Thyroid gland (tissue), 4 donors: ENCODE data around the gene FBRSL1. TPM values are rescaled to one million over a fixed set of nuclear protein-coding genes. Genes with fewer than 3 reads are reported as not detected.

Experiments used
- DNase-seq, 2 donors: peaks; one replicate each; pipeline ENCODE4 v3.0.0-alpha.2; 2019
- H3K27ac ChIP-seq, 3 donors: fragments of 200-600 bp; sonication (generic); 1 replicate in 2 of 3; 2 replicates in 1 of 3; pipeline ENCODE4 v1.5.1; 2016 to 2019; ENCODE audit warnings: mild to moderate bottlenecking in 1 of 3, moderate library complexity in 1 of 3
- H3K27me3 ChIP-seq: fragments of 200-600 bp; sonication (generic); one replicate; pipeline ENCODE4 v1.5.1; 2019
- H3K36me3 ChIP-seq, 2 donors: fragments of 200-600 bp; sonication (generic); one replicate each; pipeline ENCODE4 v1.5.1; 2016 to 2019
- H3K4me1 ChIP-seq, 2 donors: fragments of 200-600 bp; sonication (generic); one replicate each; pipeline ENCODE4 v1.5.1; 2017 to 2019
- H3K4me3 ChIP-seq, 3 donors: fragments of 200-600 bp; sonication (generic); replicated peaks in 1 of 3; 1 replicate in 2 of 3; 2 replicates in 1 of 3; pipeline ENCODE4 v1.5.1; 2016; ENCODE audit warnings: mild to moderate bottlenecking in 1 of 3
- H3K9me3 ChIP-seq: fragments of 200-600 bp; sonication (generic); one replicate; pipeline ENCODE4 v1.5.1; 2017
- POLR2A ChIP-seq, 2 donors: fragments of 450-650 bp; IDR thresholded peaks; one replicate each; pipeline ENCODE4 v1.6.1; 2017; ENCODE audit warnings: antibody characterized with exemption in 2 of 2, mild to moderate bottlenecking in 2 of 2, moderate library complexity in 1 of 2
- WGBS, 2 donors: methylation state at CpG; one replicate each; pipeline ENCODE4 v1.1.5; 2017; 5-methylcytosine and 5-hydroxymethylcytosine counted together
- intact Hi-C: fragments of 100-400 bp; cut with DNase I; formaldehyde crosslinking; loops from one replicate; pipeline ENCODE4 v1.15.1; 2023
- total RNA-seq, 4 donors: library from RNA; depleted of rRNA; stranded (reverse); fragments of >200 nt; gene quantifications; one replicate each; pipeline ENCODE4 v1.2.3, GENCODE V29; 2016
- TF ChIP-seq, protein P1 (sequence below), 6 experiments: fragments of 200-600 bp in 3 of 6; fragments of 450-650 bp in 3 of 6; sonication (generic) in 3 of 6; IDR thresholded peaks; one replicate each; pipeline ENCODE4 v1.5.1; 2016 to 2019; ENCODE audit warnings: antibody characterized with exemption in 6 of 6, mild to moderate bottlenecking in 2 of 6, inconsistent platforms in 1 of 6, moderate library complexity in 1 of 6

The FBRSL1 gene
- total RNA-seq, 4 donors from 2014 or later = 9.2 to 19.7 (median 12.0) TPM

DNA sequence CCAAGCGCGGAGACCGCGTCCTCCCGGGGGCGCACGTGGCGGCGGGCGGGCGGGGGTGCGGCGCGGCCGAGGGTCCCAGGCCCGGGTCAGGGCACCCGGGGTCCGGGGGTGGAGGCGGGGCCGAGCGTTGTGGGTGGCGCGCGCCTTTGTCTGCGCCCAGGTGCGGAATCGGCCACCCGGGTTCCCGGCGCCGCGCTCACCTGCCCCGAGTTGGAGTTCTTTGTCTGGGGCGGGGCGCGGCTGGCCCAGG lies 70.3 kb downstream of the FBRSL1 start:
- no peak overlapping the region for H3K27ac ChIP-seq
- H3K4me1 ChIP-seq = peaks cover 10 to 21% of the 10 kb centered on the region in 2 donors
- H3K9me3 ChIP-seq = no peaks in the 10 kb centered on the region
- peak overlapping the region; percentile 15 to 39 (median 27) for H3K4me3 ChIP-seq
- peak in 1 of 2 donors; percentile 35 for DNase-seq
- H3K27me3 ChIP-seq = no peaks in the 10 kb centered on the region
- intact Hi-C loops = no loop called here
- no peaks in the 10 kb centered on the region for H3K36me3 ChIP-seq
- no peak for TF ChIP-seq POLR2A (IDR thresholded peaks at IDR 0.05)
- TF ChIP-seq, protein P1, sequence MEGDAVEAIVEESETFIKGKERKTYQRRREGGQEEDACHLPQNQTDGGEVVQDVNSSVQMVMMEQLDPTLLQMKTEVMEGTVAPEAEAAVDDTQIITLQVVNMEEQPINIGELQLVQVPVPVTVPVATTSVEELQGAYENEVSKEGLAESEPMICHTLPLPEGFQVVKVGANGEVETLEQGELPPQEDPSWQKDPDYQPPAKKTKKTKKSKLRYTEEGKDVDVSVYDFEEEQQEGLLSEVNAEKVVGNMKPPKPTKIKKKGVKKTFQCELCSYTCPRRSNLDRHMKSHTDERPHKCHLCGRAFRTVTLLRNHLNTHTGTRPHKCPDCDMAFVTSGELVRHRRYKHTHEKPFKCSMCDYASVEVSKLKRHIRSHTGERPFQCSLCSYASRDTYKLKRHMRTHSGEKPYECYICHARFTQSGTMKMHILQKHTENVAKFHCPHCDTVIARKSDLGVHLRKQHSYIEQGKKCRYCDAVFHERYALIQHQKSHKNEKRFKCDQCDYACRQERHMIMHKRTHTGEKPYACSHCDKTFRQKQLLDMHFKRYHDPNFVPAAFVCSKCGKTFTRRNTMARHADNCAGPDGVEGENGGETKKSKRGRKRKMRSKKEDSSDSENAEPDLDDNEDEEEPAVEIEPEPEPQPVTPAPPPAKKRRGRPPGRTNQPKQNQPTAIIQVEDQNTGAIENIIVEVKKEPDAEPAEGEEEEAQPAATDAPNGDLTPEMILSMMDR (IDR thresholded peaks at IDR 0.05) = no peak
- no CpG with 5 or more reads among the region's 36 CpGs for WGBS, 2 donors

DNA sequence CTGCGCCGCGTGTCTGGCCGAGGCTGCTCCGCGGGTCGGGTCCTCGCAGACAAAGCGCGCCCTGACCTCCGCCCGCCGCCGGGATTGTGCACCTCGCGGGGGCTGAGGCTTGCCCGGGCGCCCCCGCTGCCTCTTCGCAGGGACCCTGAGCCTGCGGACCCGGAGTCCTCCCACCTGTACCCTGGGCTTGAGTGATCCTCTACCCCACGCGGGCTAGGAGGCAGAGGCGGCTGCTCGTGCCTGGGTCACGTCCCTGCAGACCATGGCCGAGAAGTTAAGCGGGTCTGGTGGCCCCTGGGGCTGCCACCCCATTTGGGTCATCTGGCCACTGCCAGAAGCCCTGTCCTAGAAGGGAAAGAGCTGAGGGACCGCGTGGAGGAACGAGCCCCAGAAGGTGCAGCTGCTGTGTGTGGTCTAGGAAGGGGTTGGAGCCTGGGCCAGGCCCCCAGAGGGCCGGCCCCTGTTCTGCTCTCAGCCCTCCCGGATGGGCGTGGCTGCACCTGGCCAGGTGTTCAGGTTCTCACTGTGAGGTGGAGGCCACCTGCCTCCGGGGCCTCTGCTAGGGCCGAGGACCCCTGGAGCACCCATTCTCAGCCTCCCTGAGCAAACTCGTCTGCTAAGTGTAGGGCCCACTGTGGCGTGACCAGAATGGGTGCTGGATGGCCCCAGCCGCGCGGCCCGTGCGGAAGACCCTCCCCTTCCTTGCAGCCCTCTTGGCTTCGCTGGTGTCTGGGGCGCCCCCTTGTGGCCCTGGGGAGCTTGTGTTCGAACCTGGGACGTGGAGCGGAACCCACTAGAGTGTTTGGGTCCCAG lies 70.9 kb downstream of the FBRSL1 start:
- Histone ChIP-seq H3K27ac (no peak overlapping the region), H3K9me3 (no peaks in the 10 kb centered on the region), H3K27me3 (no peaks in the 10 kb centered on the region), H3K4me3 (peak overlapping the region in 2 of 3 donors; percentile 15 to 39), H3K36me3 (no peaks in the 10 kb centered on the region), H3K4me1 (peaks cover 10 to 21% of the 10 kb centered on the region in 2 donors)
- WGBS, 2 donors = 5% methylated on average over 8 of the region's 49 CpGs; no CpG with 5 or more reads in 1 of the 2 donors
- TF ChIP-seq, protein P1 (IDR thresholded peaks at IDR 0.05) = peak; percentile 10 to 64 (median 40)
- no peak for TF ChIP-seq POLR2A (IDR thresholded peaks at IDR 0.05)
- peak; percentile 35 to 47 for DNase-seq
- intact Hi-C loops = no loop called here

Other genes with a start within 250 kb of the FBRSL1 start
- gene GALNT9, start 160.6 kb upstream of the FBRSL1 start, total RNA-seq = 10 to 100 TPM in 2 of 4 donors, 1 to 10 TPM in 2; 2.2 to 29.2 (median 15.9) TPM
- 1 to 10 TPM in 2 of 4 donors, under 1 TPM in 1, not detected in 1; 0.89 to 3.2 (median 3.2) TPM for gene LRCOL1, start 120.4 kb downstream of the FBRSL1 start, total RNA-seq
- gene P2RX2, start 128.6 kb downstream of the FBRSL1 start, total RNA-seq = under 1 TPM in 1 of 4 donors, not detected in 3; 0.45 TPM
- gene POLE, start 197.2 kb downstream of the FBRSL1 start, total RNA-seq = 10 to 100 TPM; 19.2 to 28.1 (median 23.9) TPM
- 10 to 100 TPM; 25.7 to 57.6 (median 38.4) TPM for gene PXMP2, start 197.4 kb downstream of the FBRSL1 start, total RNA-seq
- 10 to 100 TPM; 21.6 to 45.8 (median 26.0) TPM for gene PGAM5, start 220.7 kb downstream of the FBRSL1 start, total RNA-seq